SK-N-MC (cell line): ENCODE results near the gene MACIR.

Experiments used
- EZH2 ChIP-seq: fragments of 200-600 bp; sonication (generic); IDR thresholded peaks from one replicate; pipeline ENCODE4 v1.6.1; 2017; ENCODE audit warnings: antibody characterized with exemption
- POLR2AphosphoS5 ChIP-seq: IDR thresholded peaks from 2 replicates; pipeline ENCODE4 v1.6.1; 2012; ENCODE audit warnings: mild to moderate bottlenecking, low read depth, low read length, borderline replicate concordance

DNA sequence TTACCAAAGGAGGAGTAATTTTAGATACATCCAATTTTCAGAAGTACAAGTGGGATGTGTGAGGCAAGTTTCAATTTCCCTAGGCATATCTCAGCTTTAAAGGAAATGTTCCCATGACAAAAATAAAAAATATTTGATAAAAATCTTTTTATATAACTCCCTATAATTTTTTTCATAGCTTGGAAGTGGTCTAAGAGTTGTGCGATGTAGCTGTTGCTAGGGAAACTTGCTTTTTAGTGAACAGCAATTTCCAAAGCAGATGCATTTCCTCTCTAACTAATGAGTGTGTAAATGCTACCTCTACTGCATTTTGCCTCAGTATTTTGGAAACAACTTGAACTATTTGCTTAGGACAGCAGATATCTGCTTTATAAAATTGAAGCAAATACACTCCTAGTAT lies 39.6 kb downstream of the MACIR start:
- TF ChIP-seq EZH2 (no peak), POLR2AphosphoS5 (no peak)
